PFSK-1 (cell line): Measurements from ENCODE around the gene XPNPEP2.

ENCODE experiments used
- FOXP2 ChIP-seq: optimal IDR thresholded peaks from 2 replicates; pipeline ENCODE3; 2011; ENCODE audit warnings: borderline replicate concordance, control low read depth, inconsistent platforms; ENCODE audit not compliant: insufficient read depth; ENCODE audit errors: extremely low read length, extremely low read depth
- POLR2AphosphoS5 ChIP-seq: IDR thresholded peaks from 2 replicates; pipeline ENCODE4 v1.6.1; 2012; ENCODE audit warnings: low read depth, mild to moderate bottlenecking, control low read depth, low read length, moderate library complexity
- REST ChIP-seq, 2 experiments: IDR thresholded peaks; 2 replicates each; pipeline versions ENCODE4 v1.6.1 to v1.8.0; 2011 to 2012; ENCODE audit warnings: low read depth in 2 of 2, low read length in 2 of 2, control low read depth in 1 of 2, inconsistent platforms in 1 of 2, mild to moderate bottlenecking in 1 of 2, moderate library complexity in 1 of 2; ENCODE audit not compliant: insufficient read depth in 1 of 2
- SIN3A ChIP-seq: IDR thresholded peaks from 2 replicates; pipeline ENCODE4 v1.6.1; 2012; ENCODE audit warnings: mild to moderate bottlenecking, low read length, moderate library complexity, borderline replicate concordance; ENCODE audit not compliant: insufficient read depth
- TAF1 ChIP-seq: IDR thresholded peaks from 2 replicates; pipeline ENCODE4 v1.6.1; 2012; ENCODE audit warnings: low read length, control low read depth, borderline replicate concordance; ENCODE audit not compliant: insufficient read depth

- TF ChIP-seq POLR2AphosphoS5 (no peak), SIN3A (no peak), REST (IDR thresholded peaks at IDR 0.05; ENCODE audit: insufficient read depth in 1 of 2, low read depth in 2 of 2, low read length in 2 of 2) (no peak), TAF1 (no peak), FOXP2 (no peak)
Measured at GRCh38 chrX:129693354-129693753, 45.4 kb upstream of the XPNPEP2 start.
